Measurements from ENCODE around the gene TRDMT1. TPM values are rescaled to one million over a fixed set of nuclear protein-coding genes. Genes with fewer than 3 reads are reported as not detected.
A peak's percentile ranks its signal among the peaks of the same experiment; 100 is the strongest.
"Not testable (repeated sequence)": the region's sequence is repeated elsewhere in the genome, so short reads cannot be mapped to it uniquely, and the experiment has no call there.

TRDMT1 gene
- total RNA-seq, 1 donor from 2014 or later: 1.1 TPM

DNA sequence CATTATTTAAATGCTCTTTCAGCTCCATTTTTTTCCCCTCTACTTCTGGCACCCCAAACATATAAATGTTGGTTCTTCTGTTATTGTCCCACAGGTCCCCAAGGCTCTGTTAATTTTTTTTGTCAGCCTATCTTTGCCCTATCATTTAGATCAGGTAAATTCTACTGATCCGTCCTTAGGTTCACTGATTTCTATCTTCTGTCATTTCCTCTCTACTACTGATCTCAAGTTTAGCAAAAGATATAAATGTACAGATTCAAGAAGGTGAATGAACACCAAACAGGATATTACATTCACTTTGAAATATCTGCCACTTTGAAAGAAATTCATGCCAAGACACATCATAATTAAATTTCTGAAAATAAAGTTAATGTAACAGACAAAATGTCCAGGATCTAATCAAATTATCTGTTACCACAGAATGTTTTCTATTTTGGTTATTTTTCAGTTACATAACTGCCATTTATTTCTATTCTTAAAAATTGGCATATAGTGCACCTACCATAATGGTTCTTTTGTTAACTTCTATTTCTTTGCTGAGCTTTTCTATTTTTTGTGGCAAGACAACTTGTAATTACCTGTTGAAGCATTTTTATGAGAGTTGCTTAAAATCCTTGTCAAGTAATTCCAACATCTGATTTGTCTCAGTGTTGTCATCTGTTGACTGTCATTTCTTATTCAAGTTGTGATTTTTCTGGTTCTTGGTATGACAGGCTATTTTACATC is 59.8 kb downstream of the TRDMT1 start:
- DNase-seq (ENCODE audit: low spot score) (no peak), ATAC-seq (no peak)

- no peak for DNase-seq (ENCODE audit: low spot score)
- no peak for ATAC-seq
Observed at GRCh38 chr10:17140386-17140761, 61.1 kb downstream of the TRDMT1 start.

DNA sequence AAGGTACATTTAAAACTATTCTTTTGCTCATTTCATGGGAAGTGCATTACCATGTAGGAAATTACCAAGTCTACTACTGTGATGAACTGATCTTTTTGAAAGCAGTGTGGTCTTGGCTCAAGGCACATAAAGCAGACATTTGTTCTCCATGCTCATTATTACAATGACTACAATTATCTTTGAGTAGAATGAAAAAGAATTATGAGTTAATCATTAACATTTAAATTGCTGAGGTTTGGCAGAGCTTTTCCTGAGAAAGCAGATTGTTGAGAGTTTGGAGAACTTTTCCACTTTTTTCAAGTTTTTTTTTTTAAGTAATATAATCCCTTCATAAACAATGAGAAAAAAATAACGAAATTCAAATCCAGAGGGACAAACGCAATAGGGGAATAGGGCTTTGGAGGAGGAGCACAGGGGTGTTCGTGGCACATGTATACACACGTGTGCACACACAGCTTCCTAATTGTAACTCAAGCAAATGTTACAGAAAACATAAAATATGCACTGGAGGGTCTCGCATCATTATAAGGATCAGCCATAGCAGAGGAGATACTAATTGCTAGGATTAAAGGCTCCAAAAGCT is 62.9 kb downstream of the TRDMT1 start:
- DNase-seq (ENCODE audit: low spot score) (no peak), ATAC-seq (no peak)

- no peak for ATAC-seq
- DNase-seq (ENCODE audit: low spot score): no peak
Observed at GRCh38 chr10:17134737-17135260, 66.7 kb downstream of the TRDMT1 start.

DNA sequence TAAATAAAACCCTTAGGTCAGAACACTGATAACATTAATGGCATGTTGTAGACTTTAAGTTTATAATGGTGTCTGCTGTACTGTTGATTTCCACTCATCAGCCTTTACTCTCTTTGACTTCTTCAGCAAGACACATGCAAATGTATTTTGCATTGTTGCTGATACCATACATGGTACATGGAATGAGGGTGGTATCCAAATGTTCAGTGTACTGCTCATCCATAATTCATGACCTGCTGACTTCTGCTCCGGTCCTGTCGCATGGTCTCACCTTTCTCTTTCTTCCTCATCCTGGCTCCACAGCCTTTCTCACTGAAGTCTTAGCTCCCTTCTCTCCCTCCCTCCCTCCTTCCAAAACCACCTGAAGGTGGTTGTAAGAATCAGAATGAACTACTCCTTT is 67.2 kb downstream of the TRDMT1 start:
- ATAC-seq (no peak), DNase-seq (ENCODE audit: low spot score) (no peak)

DNA sequence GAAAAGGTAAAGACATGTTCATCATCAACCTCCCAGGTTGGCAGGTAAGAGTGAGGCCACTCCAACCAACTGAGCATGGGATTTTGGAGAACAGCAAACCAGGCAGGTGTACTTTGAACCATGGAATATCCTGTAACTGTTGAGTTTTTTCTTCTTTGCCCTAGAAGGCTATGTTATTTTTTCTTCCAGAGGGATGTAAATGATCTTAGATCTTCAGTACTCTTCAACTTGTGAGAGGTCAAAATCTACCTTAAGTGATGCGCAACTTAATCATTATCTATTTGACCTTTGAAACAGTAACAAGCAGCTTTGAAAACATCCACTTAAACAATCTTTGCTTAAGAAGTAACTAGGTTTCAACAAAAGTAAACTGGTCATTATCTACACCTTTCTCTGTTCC is 71.7 kb downstream of the TRDMT1 start, which contains the start of gene CUBN:
Gene CUBN, minus strand, starts transcription at position 71 of the 400 bp plus-strand sequence. Its CDS starts 46 bp downstream, at position 25.
- no peak for ATAC-seq

GRCh38 chr10:17128261-17128660 is 73.2 kb downstream of the TRDMT1 start:
- ATAC-seq (peak; percentile 38), DNase-seq (ENCODE audit: low spot score) (no peak)

More for the DNA sequence above, 71.7 kb downstream of the TRDMT1 start, which contains the start of gene CUBN:
- no peak for DNase-seq (ENCODE audit: low spot score)

- DNase-seq (ENCODE audit: low spot score): no peak
- ATAC-seq: no peak
Observed at GRCh38 chr10:17126327-17126726, 75.1 kb downstream of the TRDMT1 start.

DNA sequence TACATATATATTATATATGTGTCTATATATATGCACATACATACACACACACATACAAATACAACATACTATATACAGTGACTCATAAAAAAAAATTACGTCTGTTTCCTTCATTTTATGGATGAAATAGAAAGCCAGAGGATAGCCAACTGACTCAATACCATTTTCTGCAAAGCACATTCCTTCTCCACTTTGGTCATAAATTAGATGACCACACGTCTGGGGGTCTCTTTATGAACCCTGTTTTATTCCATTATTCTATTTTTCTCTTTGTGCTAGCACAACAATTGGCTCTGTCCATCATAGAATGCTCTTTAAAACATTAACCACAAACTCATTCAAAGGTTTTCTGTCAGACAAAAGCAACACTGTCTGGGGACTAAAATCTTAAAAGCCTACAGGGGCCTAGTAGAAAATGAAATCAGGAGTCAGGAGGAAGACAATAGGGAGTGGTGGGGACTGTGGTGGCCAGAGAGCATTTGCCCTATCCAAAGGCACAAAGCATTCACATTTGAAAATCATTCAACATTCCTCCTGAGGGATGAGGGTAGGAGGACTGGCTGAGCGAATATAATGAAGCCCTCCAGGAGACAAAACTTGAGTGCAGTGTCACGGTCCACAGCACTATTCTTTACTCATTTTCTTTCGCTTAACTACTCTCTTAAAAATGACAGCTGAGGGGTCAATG is 76.1 kb downstream of the TRDMT1 start:
- DNase-seq (ENCODE audit: low spot score) (no peak), ATAC-seq (no peak)

GRCh38 chr10:17123961-17124360 is 77.5 kb downstream of the TRDMT1 start:
- no peak for ATAC-seq
- no peak for DNase-seq (ENCODE audit: low spot score)

GRCh38 chr10:17122726-17123661 is 78.5 kb downstream of the TRDMT1 start:
- ATAC-seq (no peak), DNase-seq (ENCODE audit: low spot score) (no peak)

DNA sequence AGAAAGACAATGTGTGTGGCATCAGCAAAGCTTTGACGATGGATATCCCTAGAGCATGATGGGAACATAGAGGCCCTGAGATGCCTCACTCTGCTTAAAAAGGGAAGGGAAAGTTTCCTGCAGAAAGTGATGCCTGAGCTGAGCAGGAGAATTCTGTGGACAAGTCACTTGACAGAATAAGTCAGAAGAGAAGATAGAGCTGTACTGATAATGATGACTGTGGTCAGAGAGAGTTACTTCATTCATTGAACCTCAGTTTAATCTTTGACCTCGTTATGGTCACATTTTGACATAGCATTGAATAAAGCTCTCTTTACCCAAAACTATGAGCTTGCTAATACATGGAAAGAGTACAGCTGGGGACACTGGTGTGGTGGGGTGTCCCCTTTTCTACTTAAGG is 79.4 kb downstream of the TRDMT1 start:
- ATAC-seq (no peak), DNase-seq (ENCODE audit: low spot score) (no peak)

DNA sequence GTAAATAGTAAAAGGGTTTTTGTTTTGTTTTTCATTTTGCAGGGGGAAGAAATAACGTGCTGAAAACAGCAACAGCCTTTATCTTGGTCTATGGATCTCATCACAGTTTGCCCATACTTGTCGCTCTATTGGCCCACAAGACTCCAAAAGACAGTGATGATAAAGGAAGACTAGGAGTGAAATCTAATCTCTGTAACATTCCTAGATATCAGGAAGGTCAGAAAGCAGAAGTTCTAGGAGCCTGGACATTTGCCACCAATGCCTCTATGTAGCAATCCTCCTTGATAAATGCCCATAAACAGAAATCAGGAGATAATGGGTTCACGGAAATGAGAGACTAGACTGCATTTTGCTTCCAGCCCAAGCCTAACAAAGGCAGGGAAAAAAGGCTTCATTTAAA is 80.8 kb downstream of the TRDMT1 start:
- ATAC-seq (peak; percentile 20), DNase-seq (ENCODE audit: low spot score) (no peak)

DNA sequence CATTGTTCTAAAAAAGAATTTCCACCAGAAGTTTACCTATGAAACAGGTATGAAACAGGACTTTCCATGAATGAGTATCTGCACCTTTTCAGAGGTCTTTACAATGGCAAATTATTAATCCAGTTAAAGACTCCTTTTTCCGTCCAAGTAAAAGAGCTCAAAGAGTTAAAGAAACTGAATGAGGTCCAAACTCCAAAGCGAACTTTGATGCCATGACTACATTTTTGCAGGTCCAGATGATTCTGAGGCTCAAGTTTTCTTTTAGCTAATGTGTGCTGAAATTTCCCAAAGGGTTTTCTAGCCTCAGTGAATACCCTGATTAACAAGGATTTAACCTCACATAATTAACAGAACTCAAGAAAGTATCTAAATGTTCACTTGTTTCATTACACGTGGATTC is 81.6 kb downstream of the TRDMT1 start:
- DNase-seq (ENCODE audit: low spot score) (no peak), ATAC-seq (peak; percentile 51)

DNA sequence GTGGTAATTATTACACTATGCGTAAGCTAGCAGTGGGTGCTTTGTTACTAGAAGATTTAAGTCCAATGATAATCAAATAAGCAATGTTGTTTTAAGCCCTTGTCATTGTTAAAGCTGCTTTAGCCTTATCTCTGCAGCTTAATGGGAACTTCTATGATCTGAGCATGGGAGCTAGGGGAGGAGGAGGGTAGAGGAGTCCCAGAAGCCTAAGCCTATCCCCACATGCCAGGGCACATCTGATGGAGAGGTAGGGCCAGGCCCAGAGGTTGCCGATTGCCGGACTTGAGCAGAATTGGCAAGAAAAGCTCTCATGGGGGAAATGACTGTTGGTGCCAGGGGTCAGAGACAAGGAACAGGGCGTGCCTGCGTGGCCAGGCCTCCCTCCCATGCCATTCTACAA is 85.3 kb downstream of the TRDMT1 start:
- no peak for DNase-seq (ENCODE audit: low spot score)
- ATAC-seq: no peak

GRCh38 chr10:17115683-17116082 is 85.8 kb downstream of the TRDMT1 start:
- ATAC-seq: no peak

GRCh38 chr10:17114878-17115444 is 86.5 kb downstream of the TRDMT1 start:
- not testable (repeated sequence) for ATAC-seq; DNase-seq (ENCODE audit: low spot score)

More at GRCh38 chr10:17115683-17116082, 85.8 kb downstream of the TRDMT1 start:
- no peak for DNase-seq (ENCODE audit: low spot score)

DNA sequence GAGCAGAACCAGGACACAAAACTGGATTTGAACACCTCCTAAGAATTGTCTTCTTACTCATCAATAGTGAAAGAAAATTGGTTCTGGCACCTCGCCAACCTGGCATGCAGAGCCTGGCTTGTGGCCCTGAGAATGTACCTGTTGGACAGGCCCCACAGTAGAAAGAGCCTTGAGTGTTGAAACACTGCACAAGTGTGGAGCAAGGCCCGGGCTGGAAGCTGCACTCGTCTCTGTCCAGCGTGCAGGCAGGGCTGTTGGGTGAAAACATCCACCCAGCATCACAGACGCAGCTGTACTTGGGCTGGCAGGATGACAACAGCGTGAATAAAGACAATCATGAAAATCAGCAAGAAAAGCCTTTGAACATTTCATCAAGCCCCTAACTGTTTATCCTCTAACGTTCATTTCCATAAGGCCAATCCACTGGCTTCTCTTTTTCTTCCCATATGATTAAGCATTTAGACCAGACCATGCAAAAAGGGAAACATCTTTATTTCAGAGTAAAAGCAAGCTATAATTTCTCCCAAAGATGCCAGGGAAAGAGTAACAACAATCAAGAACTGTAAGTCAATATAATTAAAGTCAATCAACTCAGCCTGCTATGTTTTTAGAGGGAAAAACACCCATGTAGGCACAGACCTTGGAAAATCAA is 87.5 kb downstream of the TRDMT1 start:
- DNase-seq (ENCODE audit: low spot score): no peak
- ATAC-seq: peak; percentile 68

- no peak for DNase-seq (ENCODE audit: low spot score)
Observed at GRCh38 chr10:17113346-17113745, 88.1 kb downstream of the TRDMT1 start.

DNA sequence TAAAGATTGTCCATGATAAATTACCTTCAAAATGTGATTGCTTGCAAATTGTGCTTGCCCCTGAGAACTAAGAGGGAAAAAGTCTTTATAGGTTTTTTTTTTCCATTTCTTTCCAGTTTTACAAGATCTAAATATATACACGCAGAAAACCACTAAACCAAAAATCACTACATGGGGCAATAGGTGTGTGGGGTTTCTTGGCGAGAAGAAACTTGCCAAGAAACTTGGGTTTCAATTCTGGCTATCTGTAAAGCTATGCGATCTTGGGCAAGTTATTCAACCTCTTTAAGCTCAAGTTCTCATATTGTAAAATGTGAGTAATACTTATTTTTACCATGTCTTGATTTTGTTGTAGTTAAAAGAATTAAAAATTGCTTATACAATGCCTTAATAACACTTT is 88.9 kb downstream of the TRDMT1 start:
- no peak for DNase-seq (ENCODE audit: low spot score)
- ATAC-seq: no peak

More at GRCh38 chr10:17113346-17113745, 88.1 kb downstream of the TRDMT1 start:
- no peak for ATAC-seq
